ENCODE data around the gene SYT6.

The SYT6 gene

GRCh38 chr1:114092186-114093062 is 61.2 kb downstream of the SYT6 start:
- DNase-seq (ENCODE audit: low read depth) = no peak

- no peak for DNase-seq (ENCODE audit: low read depth)
These were observed 62.0 kb downstream of the SYT6 start for GRCh38 chr1:114091711-114092110.

- no peak for DNase-seq (ENCODE audit: low read depth)
These were observed 62.7 kb downstream of the SYT6 start for GRCh38 chr1:114090738-114091505.

GRCh38 chr1:114089502-114090138 is 64.0 kb downstream of the SYT6 start:
- no peak for DNase-seq (ENCODE audit: low read depth)

- DNase-seq (ENCODE audit: low read depth) = no peak
These were observed 65.0 kb downstream of the SYT6 start for GRCh38 chr1:114088392-114089299.

- no peak for DNase-seq (ENCODE audit: low read depth)
These were observed 66.2 kb downstream of the SYT6 start for GRCh38 chr1:114087495-114087894.

GRCh38 chr1:114086601-114087368 is 66.9 kb downstream of the SYT6 start:
- no peak for DNase-seq (ENCODE audit: low read depth)

GRCh38 chr1:114082867-114083585 is 70.6 kb downstream of the SYT6 start:
- no peak for DNase-seq (ENCODE audit: low read depth)

- no peak for DNase-seq (ENCODE audit: low read depth)
These were observed 71.4 kb downstream of the SYT6 start for GRCh38 chr1:114082304-114082630.

- no peak for DNase-seq (ENCODE audit: low read depth)
These were observed 72.0 kb downstream of the SYT6 start for GRCh38 chr1:114081437-114082303.

- DNase-seq (ENCODE audit: low read depth) = no peak
These were observed 72.9 kb downstream of the SYT6 start for GRCh38 chr1:114080511-114081436.

- DNase-seq (ENCODE audit: low read depth) = no peak
These were observed 74.0 kb downstream of the SYT6 start for GRCh38 chr1:114079596-114080190.

GRCh38 chr1:114078116-114078515 is 75.6 kb downstream of the SYT6 start:
- DNase-seq (ENCODE audit: low read depth) = no peak

- DNase-seq (ENCODE audit: low read depth) = no peak
These were observed 76.5 kb downstream of the SYT6 start for GRCh38 chr1:114077188-114077587.

- DNase-seq (ENCODE audit: low read depth) = no peak
These were observed 77.4 kb downstream of the SYT6 start for GRCh38 chr1:114076308-114076707.

GRCh38 chr1:114075546-114076242 is 78.0 kb downstream of the SYT6 start:
- no peak for DNase-seq (ENCODE audit: low read depth)

GRCh38 chr1:114075105-114075504 is 78.6 kb downstream of the SYT6 start:
- DNase-seq (ENCODE audit: low read depth) = no peak
